ENCODE measurements around the gene RBM39.

DNA sequence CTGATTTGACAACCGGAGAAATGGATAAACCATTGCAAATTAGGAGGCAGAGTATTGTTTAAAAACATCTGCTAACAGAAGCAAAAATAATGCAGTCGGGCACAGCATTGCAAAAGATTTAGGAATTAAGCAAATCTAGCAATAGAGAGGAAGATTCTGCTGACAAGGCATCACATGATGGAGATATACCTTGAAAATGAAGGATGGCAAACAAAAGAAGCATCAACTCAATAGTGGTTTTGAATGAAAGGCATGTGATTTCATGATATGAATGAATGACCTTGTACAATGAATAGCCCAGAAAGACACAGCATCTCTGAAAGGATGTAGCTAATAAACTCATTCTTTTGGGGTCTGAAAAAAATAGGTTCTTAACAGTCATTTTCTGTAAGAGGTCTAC lies 8.6 kb upstream of the RBM39 start:
- no peak for TF ChIP-seq POLR2A (IDR thresholded peaks at IDR 0.05)
- TF ChIP-seq, protein P1, sequence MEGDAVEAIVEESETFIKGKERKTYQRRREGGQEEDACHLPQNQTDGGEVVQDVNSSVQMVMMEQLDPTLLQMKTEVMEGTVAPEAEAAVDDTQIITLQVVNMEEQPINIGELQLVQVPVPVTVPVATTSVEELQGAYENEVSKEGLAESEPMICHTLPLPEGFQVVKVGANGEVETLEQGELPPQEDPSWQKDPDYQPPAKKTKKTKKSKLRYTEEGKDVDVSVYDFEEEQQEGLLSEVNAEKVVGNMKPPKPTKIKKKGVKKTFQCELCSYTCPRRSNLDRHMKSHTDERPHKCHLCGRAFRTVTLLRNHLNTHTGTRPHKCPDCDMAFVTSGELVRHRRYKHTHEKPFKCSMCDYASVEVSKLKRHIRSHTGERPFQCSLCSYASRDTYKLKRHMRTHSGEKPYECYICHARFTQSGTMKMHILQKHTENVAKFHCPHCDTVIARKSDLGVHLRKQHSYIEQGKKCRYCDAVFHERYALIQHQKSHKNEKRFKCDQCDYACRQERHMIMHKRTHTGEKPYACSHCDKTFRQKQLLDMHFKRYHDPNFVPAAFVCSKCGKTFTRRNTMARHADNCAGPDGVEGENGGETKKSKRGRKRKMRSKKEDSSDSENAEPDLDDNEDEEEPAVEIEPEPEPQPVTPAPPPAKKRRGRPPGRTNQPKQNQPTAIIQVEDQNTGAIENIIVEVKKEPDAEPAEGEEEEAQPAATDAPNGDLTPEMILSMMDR (IDR thresholded peaks at IDR 0.05), result no peak

Measured in lower leg skin (tissue), 3 donors.